A204.1 (cell line): ENCODE data around the gene DNAH11.
"Not testable (repeated sequence)": the region's sequence is repeated elsewhere in the genome, so short reads cannot be mapped to it uniquely, and the experiment has no call there.

Experiments
- FAIRE-seq: peaks from 2 replicates; lab custom pipeline; 2012; peaks lifted over from hg19 to GRCh38; lab: Jason Lieb, UNC

DNAH11 gene

DNA sequence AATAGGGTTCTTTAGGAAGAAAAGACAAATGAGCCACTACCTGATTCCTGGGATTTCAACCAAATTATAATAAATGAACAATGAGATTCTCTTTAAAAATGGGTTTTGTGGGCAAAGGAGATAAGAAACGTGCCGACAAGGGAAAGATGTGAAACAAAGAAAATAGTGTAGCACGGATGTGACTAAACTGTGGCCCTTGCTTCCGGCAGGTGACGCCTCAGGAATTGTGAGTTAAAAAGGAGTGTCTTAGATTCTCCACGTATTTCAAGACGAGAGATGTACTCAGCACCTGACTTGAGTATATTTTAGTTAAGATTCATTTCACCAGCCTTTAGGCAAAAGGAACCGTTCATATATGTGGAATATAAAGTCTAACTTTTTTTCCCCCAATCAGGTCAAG, 75.9 kb downstream of the DNAH11 start:
- no peak for FAIRE-seq

DNA sequence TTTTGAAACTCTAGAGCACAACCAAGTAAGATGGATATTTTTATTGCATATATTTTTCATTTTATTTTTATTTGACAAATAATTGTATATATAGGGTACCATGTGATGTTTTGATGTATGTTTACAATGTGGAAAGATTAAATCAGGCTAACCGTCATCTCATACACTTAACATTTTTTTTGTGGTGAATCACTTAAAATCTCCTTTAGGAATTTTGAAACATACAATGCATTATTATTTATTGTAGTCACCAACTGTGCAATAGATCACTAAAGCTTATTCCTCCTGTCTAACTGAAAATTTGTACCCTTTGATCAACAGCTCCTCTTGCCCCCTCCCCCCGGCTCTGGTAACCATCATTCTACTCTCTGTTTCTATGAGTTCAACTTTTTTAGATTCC, 77.2 kb downstream of the DNAH11 start:
- FAIRE-seq: no peak

DNA sequence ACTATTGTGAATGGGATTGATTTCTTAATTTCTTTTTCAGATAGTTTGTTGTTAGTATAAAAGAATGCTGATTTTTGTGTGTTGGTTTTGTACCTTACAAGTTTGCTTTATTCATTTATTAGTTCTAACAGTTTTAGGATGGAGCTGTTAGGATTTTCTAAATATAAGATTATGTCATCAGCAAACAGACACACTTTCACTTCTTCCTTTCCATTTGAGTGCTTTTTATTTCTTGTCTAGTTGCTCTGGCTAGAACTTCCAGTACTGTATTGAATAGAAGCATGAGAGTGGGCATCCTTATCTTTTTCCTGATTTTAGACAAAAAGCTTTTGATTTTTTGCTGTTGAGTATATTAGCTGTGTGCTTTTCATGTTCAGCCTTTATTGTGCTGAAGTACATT, 81.5 kb downstream of the DNAH11 start:
- no peak for FAIRE-seq

DNA sequence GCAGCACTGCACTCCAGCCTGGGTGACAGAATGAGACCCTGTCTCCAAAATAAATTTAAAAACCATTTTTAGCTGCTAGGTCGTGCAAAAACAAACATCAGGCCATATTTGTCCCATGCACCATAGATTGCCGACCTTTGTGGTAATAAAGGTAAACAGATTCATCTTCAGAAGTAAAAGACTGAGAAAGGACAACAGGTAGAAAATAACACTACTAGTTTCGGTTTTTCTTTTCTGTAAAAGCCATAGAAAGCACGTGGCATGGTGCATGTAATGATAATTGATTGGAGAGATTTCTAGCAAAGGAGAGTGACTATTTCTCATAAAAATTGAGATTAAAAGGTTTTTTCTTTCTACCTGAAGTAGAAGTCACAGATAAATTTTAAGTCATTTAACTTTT, 93.9 kb downstream of the DNAH11 start:
- no peak for FAIRE-seq

DNA sequence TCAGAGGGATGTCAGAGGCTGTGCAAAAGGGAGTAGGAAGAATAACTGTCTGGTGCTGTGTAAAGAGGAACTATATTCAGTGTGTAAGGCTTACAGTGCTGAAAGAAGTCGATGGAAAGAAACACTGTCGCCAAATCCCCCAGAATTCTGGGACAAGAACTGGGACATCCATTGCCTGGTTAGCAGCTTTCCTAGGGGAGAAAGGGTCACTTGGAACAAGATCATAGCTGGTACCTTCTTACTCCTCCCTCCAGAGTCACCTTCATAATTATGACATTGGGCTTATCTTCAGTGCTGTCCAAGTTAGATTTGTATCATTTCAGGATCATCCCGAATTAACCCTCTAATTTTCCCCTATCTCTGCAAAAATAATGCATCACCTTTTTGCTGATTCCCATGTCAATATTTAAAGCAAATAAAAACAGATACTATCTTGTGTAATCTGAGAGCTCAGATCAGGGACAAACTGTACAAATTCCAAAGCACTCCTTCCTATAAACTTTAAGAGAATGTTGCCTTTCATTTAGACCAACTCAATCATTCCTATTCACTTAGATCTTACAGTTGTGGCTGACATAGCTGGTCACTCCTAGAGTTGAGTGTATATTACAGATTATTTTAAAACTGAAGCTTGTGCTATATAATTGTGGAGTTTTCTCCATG, 96.5 kb downstream of the DNAH11 start:
- FAIRE-seq: no peak

DNA sequence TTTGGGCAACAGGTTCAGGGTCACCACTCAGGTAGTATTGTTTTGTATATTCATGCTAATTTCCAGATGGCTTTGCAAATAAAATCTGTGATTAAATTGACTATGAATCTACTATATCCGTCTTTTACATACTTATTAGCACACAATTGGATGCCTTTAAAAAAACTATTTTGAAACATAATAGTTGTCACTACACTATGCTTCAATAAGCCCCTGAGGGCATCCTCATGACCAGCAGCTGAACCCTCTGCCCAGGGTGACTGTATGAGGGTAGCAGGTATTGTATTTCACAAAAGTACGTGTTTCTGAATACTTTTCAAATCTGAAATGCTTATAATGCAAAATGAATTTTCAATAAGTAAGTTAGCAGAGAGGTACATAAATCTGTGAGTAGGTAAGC, 97.3 kb downstream of the DNAH11 start:
- no peak for FAIRE-seq

DNA sequence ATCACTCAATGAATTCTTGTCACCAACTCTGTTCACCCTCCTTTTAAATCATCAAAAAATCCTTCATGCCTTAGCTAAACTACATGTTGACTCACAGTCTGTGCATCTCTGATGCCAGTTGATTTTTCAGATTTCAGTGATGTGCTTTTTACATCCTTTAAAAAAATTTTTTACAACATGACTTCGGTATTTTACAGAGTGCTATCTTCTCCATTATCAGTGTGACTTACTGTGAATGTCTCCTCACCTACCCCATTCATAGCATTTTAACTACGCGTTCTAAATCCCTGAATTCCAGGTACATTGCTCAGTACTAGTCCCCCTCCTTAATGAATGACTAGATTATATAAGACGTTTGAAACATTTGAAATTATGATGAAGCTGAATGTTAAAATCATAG, 98.7 kb downstream of the DNAH11 start:
- FAIRE-seq: no peak

DNA sequence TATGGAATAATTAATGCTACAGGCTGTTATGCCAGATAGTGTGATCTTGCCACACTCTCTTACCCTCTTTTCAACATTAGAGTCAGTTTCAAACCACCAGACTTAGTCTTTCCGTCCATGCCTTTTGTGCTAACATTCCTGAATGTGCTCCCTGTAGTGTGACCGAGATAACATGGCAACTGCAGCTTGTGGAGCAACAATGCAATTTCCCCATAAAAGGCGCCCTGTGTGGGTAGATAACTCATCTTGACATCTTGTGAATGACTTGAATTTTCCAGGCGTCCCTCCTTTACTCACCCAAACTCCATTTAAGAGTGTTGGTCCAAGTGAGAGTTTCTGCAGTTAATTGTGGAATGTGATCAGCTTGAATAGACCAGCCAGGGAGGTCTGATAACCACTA, 99.6 kb downstream of the DNAH11 start:
- no peak for FAIRE-seq

DNA sequence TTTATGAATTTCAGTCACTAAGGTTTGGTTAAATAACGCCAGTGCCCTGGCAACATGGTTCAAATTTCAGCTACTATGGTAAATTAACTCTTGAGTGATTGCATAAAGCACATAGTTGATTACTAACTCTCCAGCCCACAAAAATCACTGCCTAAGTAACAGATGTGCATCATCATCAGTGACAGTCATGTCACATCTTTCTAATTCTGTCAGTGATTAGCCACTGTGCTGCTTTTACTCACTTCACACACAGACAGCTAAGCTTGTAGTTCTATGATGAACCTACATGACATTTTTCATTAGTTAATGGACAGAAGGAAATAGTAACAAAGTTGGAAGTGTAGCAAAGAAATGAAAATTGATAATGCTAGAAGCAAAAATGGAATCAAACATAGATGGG, 108.9 kb downstream of the DNAH11 start:
- no peak for FAIRE-seq

DNA sequence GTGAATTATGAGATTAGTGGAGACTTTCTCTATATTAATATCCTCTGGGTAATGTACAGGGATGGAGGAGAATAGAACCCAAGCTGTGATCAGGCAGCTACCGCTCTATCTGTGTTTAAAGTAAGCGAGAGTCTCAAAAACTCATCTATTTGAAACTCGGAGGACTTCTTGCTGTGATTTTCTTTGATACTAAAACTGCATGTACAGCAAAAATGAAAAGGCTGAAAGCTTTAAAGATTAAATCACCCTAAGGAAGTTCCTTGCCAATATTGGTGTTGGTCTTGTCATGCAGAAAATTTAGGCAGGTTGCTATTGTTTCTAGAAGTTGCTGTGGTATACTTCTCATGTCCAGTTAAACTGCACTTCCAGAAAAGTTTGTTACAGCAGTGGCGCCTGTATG, 110.8 kb downstream of the DNAH11 start:
- FAIRE-seq: no peak

DNA sequence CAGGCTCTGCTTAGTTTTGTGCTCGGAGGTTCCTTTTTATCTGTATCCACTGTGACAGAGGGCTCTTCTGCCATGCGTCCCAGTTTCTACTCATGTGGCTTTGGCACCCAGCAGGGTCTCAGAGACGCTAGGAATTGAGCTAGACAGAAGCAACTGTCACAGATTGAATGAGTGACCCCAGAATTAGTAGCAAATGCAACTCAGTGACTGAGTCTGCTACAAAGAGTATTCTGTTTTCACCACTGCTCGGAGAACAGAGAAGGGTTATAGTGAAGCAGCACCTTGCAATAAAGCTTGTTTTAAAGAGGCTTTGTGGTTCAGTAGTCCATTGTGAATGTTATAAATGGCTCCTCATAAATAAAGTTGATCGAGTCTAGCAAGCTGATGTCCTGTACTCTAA, 113.2 kb downstream of the DNAH11 start:
- no peak for FAIRE-seq

DNA sequence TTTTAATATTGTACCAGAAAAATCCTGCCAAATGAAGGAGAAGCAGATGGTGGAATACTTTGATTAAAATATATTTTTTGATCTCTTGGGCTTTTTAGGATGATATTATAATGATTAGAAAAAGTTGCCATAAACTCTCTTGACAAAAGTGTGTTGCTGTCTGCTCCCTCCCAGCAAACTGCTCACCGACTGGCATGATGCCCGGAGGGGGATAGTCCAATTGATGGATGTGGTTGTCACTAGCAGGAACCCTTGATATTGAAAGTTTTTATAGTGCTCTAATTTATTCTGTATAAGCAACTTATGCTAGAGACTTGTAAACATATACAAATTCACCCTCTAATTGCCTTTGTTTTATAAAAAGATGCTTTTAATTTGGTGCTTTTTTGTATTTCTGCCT, 114.0 kb downstream of the DNAH11 start:
- FAIRE-seq: no peak

DNA sequence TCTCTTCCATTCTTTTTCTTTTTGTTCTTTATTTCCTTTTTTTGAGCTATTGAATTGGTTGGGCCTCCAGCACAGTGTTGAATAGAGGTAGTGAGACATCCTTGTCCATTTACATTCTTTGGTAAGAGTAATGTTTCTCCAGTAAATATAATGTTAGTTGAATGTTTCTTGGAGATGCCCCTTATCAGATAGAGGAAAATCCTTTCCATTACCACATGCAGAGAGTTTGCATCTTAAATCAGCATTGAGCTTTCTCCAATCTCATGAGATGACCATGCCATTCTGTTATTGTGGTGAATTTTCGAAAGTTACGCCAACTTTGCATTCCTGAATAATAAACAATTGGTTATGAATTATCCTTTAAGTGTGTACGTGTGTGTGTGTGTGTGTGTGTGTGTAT, 127.7 kb downstream of the DNAH11 start:
- FAIRE-seq: no peak

DNA sequence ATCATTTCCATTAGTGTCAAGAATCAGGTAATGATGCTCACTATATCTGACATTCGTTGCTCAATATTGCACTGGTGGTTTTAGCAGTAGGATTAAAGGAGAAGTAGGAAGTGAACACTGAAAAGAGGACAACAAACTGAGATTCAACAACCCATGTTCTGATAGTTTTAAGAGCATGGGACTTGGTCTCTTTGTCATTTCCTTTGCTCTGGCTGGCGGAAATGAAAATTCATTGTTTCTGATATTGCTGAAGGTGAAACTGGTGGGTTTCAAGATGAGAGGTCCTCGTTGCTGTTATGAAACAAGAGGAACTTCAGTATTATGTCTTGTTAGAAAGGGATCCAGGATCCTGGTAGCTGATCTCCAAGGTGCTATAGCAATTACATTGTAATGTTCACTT, 129.0 kb downstream of the DNAH11 start:
- no peak for FAIRE-seq

DNA sequence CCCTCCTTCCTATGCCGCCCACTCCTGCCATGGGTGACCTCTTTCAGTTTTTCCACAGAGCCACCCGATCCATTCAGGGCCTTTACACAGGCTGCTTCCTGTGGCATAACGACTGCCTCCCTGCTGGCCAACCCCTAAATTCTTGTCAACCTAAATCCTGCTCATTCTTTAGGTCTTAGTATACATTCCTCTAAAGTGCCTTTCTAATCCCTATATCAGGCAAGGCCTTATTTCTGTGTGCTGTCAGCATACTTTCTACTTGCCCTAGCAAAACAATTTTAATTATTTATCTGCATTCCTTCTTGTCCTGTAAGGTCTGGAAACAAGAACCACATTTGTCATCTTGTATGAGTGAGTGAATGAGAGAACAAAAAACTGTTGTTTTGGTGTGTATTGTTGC, 132.4 kb downstream of the DNAH11 start:
- no peak for FAIRE-seq

DNA sequence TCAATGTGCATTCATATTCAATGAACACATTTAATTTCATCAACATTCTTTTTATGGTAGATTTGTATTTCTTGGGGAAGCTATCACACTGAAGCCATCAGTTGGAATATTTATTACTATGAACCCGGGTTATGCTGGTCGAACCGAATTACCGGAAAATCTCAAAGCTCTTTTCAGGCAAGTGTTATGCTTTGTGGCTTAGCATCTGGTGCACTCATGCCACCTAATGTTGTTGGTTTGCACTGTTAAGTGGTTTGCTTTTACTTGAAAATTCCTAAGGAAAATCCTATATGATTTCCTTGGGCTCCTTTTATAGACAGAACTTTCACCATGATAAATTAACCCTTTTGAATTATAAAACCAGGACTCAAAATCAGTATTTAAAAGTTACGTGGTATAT, 147.9 kb downstream of the DNAH11 start:
- FAIRE-seq: no peak

DNA sequence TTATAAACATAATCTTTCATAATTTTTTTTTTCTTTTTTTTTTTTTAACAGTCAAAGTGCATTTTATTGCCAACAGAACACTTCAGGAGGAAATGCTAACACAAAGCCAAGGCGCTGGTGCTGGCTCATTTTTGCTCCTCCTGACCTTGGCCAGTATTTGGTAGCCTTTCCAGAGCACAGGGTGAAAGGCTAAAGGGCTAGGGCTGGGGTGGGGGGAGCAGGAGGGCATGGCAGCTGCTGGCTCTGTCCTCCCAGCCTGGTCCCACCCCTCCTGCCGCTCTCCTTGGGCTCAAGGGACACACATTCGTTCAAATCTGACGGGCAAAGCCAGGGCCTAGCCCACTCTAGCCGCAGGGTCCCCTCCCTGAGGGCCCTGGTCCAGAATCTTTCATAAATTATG, 148.3 kb downstream of the DNAH11 start:
- not testable (repeated sequence) for FAIRE-seq

DNA sequence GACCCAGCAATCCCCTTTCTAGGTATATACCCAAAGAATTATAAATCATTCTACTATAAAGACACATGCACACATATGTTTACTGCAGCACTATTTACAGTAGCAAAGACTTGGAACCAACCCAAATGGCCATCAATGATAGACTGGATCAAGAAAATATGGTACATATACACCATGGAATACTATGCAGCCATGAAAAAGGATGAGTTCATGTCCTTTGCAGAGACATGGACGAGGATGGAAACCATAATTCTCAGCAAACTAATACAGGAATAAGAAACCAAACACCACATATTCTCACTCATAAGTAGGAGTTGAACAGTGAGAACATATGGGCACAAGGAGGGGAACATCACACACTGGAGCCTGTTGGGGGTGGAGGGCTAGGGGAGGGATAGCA, 157.7 kb downstream of the DNAH11 start:
- FAIRE-seq: not testable (repeated sequence)

DNA sequence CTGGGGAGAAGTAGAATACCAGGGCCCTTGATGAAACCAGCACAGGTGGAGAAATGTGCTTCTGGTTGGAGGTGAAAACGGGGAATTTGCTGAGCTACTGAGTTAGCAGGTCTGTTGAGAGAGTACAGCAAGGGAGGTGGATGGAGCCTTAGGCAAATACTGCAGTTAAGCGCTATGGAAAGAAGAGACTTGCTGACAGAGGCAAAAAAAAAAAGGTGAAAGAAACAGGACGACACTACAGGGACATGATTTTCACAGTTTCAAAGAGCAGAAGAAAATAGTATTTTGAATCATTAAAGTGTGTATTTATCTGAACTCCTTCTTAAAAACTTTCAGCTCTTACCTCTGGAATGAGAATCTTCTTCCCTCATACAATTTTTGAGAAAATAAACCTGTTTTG, 159.5 kb downstream of the DNAH11 start:
- FAIRE-seq: no peak

DNA sequence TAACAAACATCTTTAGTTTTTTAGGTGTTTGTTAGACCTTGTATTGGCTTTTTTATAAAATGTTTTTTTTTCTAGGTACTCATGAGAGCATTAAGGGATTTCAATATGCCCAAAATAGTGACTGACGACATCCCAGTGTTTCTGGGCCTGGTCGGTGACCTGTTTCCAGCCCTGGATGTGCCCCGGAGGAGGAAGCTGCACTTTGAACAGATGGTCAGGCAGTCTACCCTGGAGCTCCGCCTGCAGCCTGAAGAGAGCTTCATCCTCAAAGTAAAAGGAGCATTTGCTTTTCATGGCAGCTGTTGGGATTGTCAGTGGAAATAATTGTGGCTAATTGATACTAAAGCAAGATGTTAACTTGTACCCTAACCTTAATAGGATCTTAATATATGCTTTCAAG, 161.5 kb downstream of the DNAH11 start:
- FAIRE-seq: no peak

DNA sequence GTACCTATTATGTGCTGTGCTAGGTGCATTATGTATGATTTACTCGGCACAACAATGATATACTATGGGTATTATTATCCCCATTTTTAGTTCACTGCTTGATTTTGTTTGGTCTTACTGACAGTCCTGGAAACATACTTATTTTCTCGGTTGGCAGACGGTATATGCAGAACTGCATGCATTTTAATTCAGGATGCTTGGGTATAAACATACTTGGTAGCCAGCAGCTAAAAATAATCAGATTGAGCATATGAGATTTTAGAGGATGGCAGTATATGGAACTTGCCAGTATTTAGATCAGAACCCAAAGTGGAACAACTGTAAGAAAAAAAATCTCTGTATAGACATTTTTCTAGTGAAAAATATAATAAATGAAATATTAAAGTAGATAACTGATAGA, 163.3 kb downstream of the DNAH11 start:
- FAIRE-seq: no peak

DNA sequence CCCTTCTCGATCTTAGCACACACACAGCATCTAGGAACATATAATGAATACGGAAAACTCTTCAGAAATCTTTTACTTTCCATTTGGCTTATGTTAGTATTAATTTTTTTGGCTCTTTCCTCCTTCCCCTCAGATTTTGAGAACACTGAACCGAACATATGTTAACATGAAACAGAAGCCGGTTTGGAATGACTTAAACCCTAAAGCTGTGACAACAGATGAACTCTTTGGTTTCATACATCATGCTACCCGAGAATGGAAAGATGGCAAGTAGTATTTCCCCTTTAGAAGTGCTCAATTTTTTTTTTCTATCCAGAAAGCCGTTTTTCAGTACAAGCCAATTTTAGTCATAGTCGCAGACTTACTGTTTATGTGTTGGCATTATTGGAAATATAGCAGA, 164.7 kb downstream of the DNAH11 start:
- FAIRE-seq: no peak

DNA sequence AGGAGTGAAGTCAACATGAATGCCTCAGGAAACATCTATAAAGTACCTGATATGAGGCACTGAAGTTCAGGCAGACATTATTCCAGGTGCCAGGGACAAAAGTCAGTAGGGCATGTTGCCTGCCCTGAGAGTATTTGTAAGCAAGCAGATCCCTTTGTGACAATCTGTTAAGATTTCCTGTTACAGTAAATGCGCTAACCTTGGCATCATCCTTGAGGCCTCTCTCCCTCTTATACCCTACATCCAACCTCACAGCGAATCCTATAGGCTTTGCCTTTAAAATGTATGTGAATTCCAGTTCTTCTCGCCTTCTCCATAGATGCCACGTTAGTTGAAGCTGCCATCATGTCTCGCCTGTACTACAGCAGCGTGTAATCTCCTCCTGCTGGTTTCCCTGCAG, 165.3 kb downstream of the DNAH11 start:
- FAIRE-seq: no peak

DNA sequence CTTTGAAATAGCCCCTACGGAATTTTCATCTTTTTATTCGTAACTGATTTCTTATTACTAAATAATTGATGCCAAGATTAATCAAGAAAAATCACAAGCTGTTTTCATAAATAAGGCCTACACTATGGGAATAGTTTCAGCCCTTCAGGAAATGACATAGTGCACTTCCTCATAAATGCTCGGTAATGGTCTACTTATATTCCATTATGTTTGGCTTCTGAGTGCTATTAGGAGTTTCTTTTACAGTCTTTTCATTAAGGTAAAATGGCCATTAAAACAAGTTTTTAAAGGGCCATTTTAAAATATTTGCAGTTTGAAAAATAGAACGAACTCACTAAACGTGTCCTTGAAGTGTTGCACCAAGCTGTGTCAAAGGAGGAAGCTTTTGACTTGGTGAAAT, 174.5 kb downstream of the DNAH11 start:
- no peak for FAIRE-seq

DNA sequence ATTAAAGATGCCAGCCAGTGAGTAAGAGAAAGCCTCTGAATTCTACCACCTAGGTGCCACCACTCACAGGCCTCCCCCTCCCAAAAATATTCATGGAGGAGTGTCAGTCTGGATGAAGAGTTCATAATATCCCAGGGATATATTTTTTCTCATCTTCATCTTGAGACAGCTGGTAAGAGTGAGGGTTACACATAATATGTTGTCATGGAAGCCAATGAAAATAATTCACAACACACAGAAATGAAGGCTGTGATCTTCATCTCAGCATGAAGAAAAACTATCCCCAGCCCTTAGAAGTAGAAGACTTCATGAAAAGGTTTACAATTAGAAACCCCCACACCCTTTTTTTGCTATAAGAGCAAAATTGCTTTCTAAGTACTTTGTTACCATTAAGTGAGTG, 175.6 kb downstream of the DNAH11 start:
- FAIRE-seq: no peak
